HCT116 (cell line): ENCODE data around the gene STK40. TPM values are rescaled to one million over a fixed set of nuclear protein-coding genes. Genes with fewer than 3 reads are reported as not detected.

ENCODE experiments used
- ATAC-seq: fragments of 200-7000 bp; cut with Tn5 transposase; 2 replicates; pipeline ENCODE4 v1.9.1; 2020; ENCODE audit warnings: mild to moderate bottlenecking, moderate library complexity
- BruUV-seq: library from RNA; stranded (reverse); fragments of 400-500 nt; replicated peaks from 2 replicates; lab custom pipeline; 2021; lab: Mats Ljungman, UMichigan
- CTCF ChIA-PET: fragments of 300-600 bp; sonication (Branson Sonifier 250); formaldehyde crosslinking; loops from one replicate; lab custom pipeline; 2021; ENCODE audit warnings: antibody characterized with exemption; lab: Charles Lee
- POLR2A ChIA-PET: fragments of 300-600, 350-600 bp; sonication (Branson Sonifier 250); formaldehyde crosslinking; loops from one replicate; lab custom pipeline; 2021; ENCODE audit warnings: antibody characterized with exemption; lab: Charles Lee
- RAD21 ChIA-PET, 2 experiments: fragments of 300-600 bp; sonication (Branson Sonifier 250); formaldehyde crosslinking; loops; one replicate each; lab custom pipeline; 2023; ENCODE audit warnings: low total read pairs in 2 of 2; ENCODE audit not compliant: uncharacterized antibody in 2 of 2, unreplicated experiment in 2 of 2, low non-redundant PET in 1 of 2; lab: Charles Lee
- DNase-seq: peaks from one replicate; pipeline ENCODE4 v3.0.0-alpha.2; 2010; ENCODE audit warnings: low read depth, low spot score
- H2AFZ ChIP-seq: fragments of 200-600 bp; shearing (Covaris generic), sonication (generic); 2 replicates; pipeline ENCODE4 v1.6.1; 2017; ENCODE audit warnings: low read depth, mixed run types, mixed read lengths, antibody characterized with exemption, low read length; ENCODE audit not compliant: poor library complexity, severe bottlenecking
- H3K27ac ChIP-seq: 2 replicates; pipeline ENCODE4 v1.5.1; 2012; ENCODE audit warnings: low read depth, low read length
- H3K27me3 ChIP-seq: fragments of 200-600 bp; sonication (generic); 2 replicates; pipeline ENCODE4 v1.6.1; 2016; ENCODE audit warnings: mixed run types, low read length, mixed read lengths; ENCODE audit not compliant: insufficient read depth
- H3K36me3 ChIP-seq, 2 experiments: fragments of 200-500 bp in 1 of 2; fragments of 200-600 bp in 1 of 2; sonication (Bioruptor generic) in 1 of 2; sonication (generic) in 1 of 2; 2 replicates each; pipeline versions ENCODE4 v1.5.1 to v1.6.1; 2014 to 2016; ENCODE audit warnings: low read length in 2 of 2, inconsistent platforms in 1 of 2, mixed read lengths in 1 of 2, mixed run types in 1 of 2; ENCODE audit not compliant: insufficient read depth in 2 of 2, control insufficient read depth in 1 of 2
- H3K4me1 ChIP-seq, 2 experiments: fragments of 200-600 bp in 1 of 2; sonication (generic) in 1 of 2; 2 replicates each; pipeline versions ENCODE4 v1.5.1 to v1.6.1; 2012 to 2017; ENCODE audit warnings: low read length in 2 of 2, inconsistent platforms in 1 of 2, mild to moderate bottlenecking in 1 of 2, mixed read lengths in 1 of 2, mixed run types in 1 of 2, moderate library complexity in 1 of 2; ENCODE audit not compliant: insufficient read depth in 2 of 2, control insufficient read depth in 1 of 2
- H3K4me2 ChIP-seq: fragments of 200-600 bp; sonication (generic); 2 replicates; pipeline ENCODE4 v1.6.1; 2017; ENCODE audit warnings: mixed run types, low read length, mixed read lengths
- H3K4me3 ChIP-seq, 2 experiments: fragments of 200-600 bp in 1 of 2; sonication (generic) in 1 of 2; replicated peaks in 1 of 2; 2 replicates each; pipeline ENCODE4 v1.5.1; 2011 to 2016; ENCODE audit warnings: low read length in 2 of 2, control low read depth in 1 of 2, low read depth in 1 of 2, mild to moderate bottlenecking in 1 of 2, mixed read lengths in 1 of 2, mixed run types in 1 of 2
- H3K79me2 ChIP-seq: fragments of 200-600 bp; sonication (generic); 2 replicates; pipeline ENCODE4 v1.6.1; 2017; ENCODE audit warnings: mild to moderate bottlenecking, mixed run types, low read length, moderate library complexity, mixed read lengths; ENCODE audit not compliant: insufficient read depth
- H3K9ac ChIP-seq: fragments of 200-600 bp; sonication (generic); 2 replicates; pipeline ENCODE4 v1.6.1; 2016; ENCODE audit warnings: low read length, mixed read lengths
- H3K9me2 ChIP-seq: fragments of 200-600 bp; sonication (generic), shearing (Covaris generic); 2 replicates; pipeline ENCODE4 v1.6.1; 2017; ENCODE audit warnings: mixed run types, mild to moderate bottlenecking, moderate library complexity; ENCODE audit not compliant: insufficient read depth
- H3K9me3 ChIP-seq, 2 experiments: fragments of 200-500 bp in 1 of 2; fragments of 200-600 bp in 1 of 2; sonication (Bioruptor generic) in 1 of 2; sonication (generic) in 1 of 2; 2 replicates each; pipeline ENCODE4 v1.6.1; 2014 to 2017; ENCODE audit warnings: low read length in 2 of 2, mixed read lengths in 2 of 2, inconsistent platforms in 1 of 2, low read depth in 1 of 2, mild to moderate bottlenecking in 1 of 2, mixed run types in 1 of 2, moderate library complexity in 1 of 2; ENCODE audit not compliant: control insufficient read depth in 1 of 2, insufficient read depth in 1 of 2
- H4K20me1 ChIP-seq: fragments of 200-600 bp; sonication (generic), shearing (Covaris generic); 2 replicates; pipeline ENCODE4 v1.6.1; 2017; ENCODE audit warnings: mixed run types, mild to moderate bottlenecking, moderate library complexity; ENCODE audit not compliant: insufficient read depth
- ATF3 ChIP-seq: IDR thresholded peaks from 2 replicates; pipeline ENCODE4 v1.6.1; 2012
- CEBPB ChIP-seq: IDR thresholded peaks from 2 replicates; pipeline ENCODE4 v1.6.1; 2012; ENCODE audit warnings: low read depth
- CTCF ChIP-seq, 3 experiments: fragments of 200-600 bp in 1 of 3; sonication (generic) in 1 of 3; IDR thresholded peaks in 2 of 3; conservative IDR thresholded peaks in 1 of 3; 2 replicates each; pipeline ENCODE4 v1.5.1; 2012 to 2017; ENCODE audit warnings: low read depth in 2 of 3, low read length in 2 of 3, antibody characterized with exemption in 1 of 3, borderline replicate concordance in 1 of 3, control low read depth in 1 of 3, mild to moderate bottlenecking in 1 of 3, mixed read lengths in 1 of 3, mixed run types in 1 of 3, moderate library complexity in 1 of 3; ENCODE audit not compliant: insufficient read depth in 1 of 3
- EGR1 ChIP-seq: IDR thresholded peaks from 2 replicates; pipeline ENCODE4 v1.6.1; 2012; ENCODE audit warnings: low read depth
- EZH2phosphoT487 ChIP-seq: fragments of 200-600 bp; IDR thresholded peaks from 2 replicates; pipeline ENCODE4 v1.6.1; 2018; ENCODE audit warnings: antibody characterized with exemption, borderline replicate concordance
- FOSL1 ChIP-seq: IDR thresholded peaks from 2 replicates; pipeline ENCODE4 v1.6.1; 2012; ENCODE audit warnings: low read depth
- MAX ChIP-seq: IDR thresholded peaks from 2 replicates; pipeline ENCODE4 v1.6.1; 2012
- POLR2A ChIP-seq: IDR thresholded peaks from 2 replicates; pipeline ENCODE4 v1.7.0; 2011; ENCODE audit warnings: borderline replicate concordance; ENCODE audit not compliant: insufficient read depth, insufficient read length; ENCODE audit errors: extremely low read depth
- POLR2AphosphoS5 ChIP-seq: IDR thresholded peaks from 2 replicates; pipeline ENCODE4 v1.6.1; 2011; ENCODE audit warnings: mild to moderate bottlenecking, low read depth, low read length, moderate library complexity
- SIN3A ChIP-seq: IDR thresholded peaks from 2 replicates; pipeline ENCODE4 v1.6.1; 2012; ENCODE audit warnings: low read depth
- SP1 ChIP-seq: IDR thresholded peaks from 2 replicates; pipeline ENCODE4 v1.6.1; 2012; ENCODE audit warnings: low read depth
- TCF7L2 ChIP-seq: IDR thresholded peaks from 2 replicates; pipeline ENCODE4 v1.7.0; 2011; ENCODE audit warnings: borderline replicate concordance, inconsistent platforms; ENCODE audit not compliant: insufficient read depth, insufficient read length; ENCODE audit errors: extremely low read depth
- YY1 ChIP-seq: IDR thresholded peaks from 2 replicates; pipeline ENCODE4 v1.6.1; 2011; ENCODE audit warnings: low read length, low read depth, moderate library complexity, mild to moderate bottlenecking; ENCODE audit not compliant: insufficient replicate concordance; ENCODE audit errors: extremely low read depth
- ZBTB33 ChIP-seq: IDR thresholded peaks from 2 replicates; pipeline ENCODE4 v1.6.1; 2011; ENCODE audit warnings: mild to moderate bottlenecking, low read length, moderate library complexity; ENCODE audit not compliant: insufficient replicate concordance; ENCODE audit errors: extremely low read depth
- ZFX ChIP-seq: fragments of 450-650 bp; IDR thresholded peaks from 2 replicates; pipeline ENCODE4 v1.6.1; 2017
- ZNF274 ChIP-seq: fragments of 200-500 bp; sonication (Bioruptor generic); IDR thresholded peaks from 2 replicates; pipeline ENCODE4 v1.6.1; 2014; ENCODE audit warnings: mild to moderate bottlenecking, low read depth, low read length, inconsistent platforms
- intact Hi-C: fragments of 100-400 bp; cut with micrococcal nuclease; formaldehyde crosslinking; loops from 2 replicates; pipeline ENCODE4 v1.10.0; 2022
- total RNA-seq: library from RNA; stranded (reverse); gene quantifications from one replicate; pipeline ENCODE4 v1.2.1, GENCODE V29; 2021; ENCODE audit not compliant: unreplicated experiment

The STK40 gene
- total RNA-seq, 1 experiment from 2014 or later: 33.9 TPM

- Histone ChIP-seq H3K9me2 (no peaks in the 10 kb centered on the region), H3K79me2 (peaks cover 34% of the 10 kb centered on the region), H3K36me3 (peaks cover 12 to 16% of the 10 kb centered on the region in 2 experiments; a peak in 3 of 4 replicates), H2AFZ (no peak within 1 kb of the TSS), H4K20me1 (no peaks in the 10 kb centered on the region), H3K9me3 (no peaks in the 10 kb centered on the region), H3K9ac (peak within 1 kb of the TSS; percentile 90), H3K4me2 (peak within 1 kb of the TSS; percentile 94), H3K4me1 (peaks cover 32 to 49% of the 10 kb centered on the region in 2 experiments), H3K27me3 (no peaks in the 10 kb centered on the region), H3K27ac (peak within 1 kb of the TSS; percentile 74), H3K4me3 (peak within 1 kb of the TSS; percentile 85 to 91)
- CTCF ChIA-PET: interaction anchor here (1.8 kb wide), 1 partner anchor 11 kb away, joined by 7 read pairs; no protein-coding TSS in a partner anchor
- peak; percentile 55 for ATAC-seq
- intact Hi-C loops: no loop called here
- DNase-seq: peak; percentile 85
- RAD21 ChIA-PET: interaction anchor here in 1 of 2 experiments (0.9 kb wide), 1 partner anchor 11 kb away, joined by 3 read pairs; no protein-coding TSS in a partner anchor
- POLR2A ChIA-PET: interaction anchor here (1.1 to 7.4 kb wide), 3 partner anchors 10 to 248 kb away, joined by 4 to 219 read pairs (median 4); partner anchors contain the start of genes STK40 and TRAPPC3
- BruUV-seq: TSS peak; percentile 52
- TF ChIP-seq POLR2AphosphoS5 (peak; percentile 85), MAX (peak; percentile 91), CEBPB (no peak), CTCF (IDR thresholded peaks at IDR 0.05 in 2 of 3, conservative IDR thresholded peaks at IDR 0.05 in 1 of 3; ENCODE audit: borderline replicate concordance in 1 of 3, insufficient read depth in 1 of 3, low read depth in 2 of 3, low read length in 2 of 3) (no peak), FOSL1 (no peak; the same call in 1 of the 2 replicates), ZFX (peak; percentile 86), ATF3 (no peak), TCF7L2 (peak; percentile 53), YY1 (peak; percentile 84), ZNF274 (no peak), SIN3A (peak; percentile 97), POLR2A (peak; percentile 80), EGR1 (peak; percentile 47; the same call in 1 of the 2 replicates), EZH2phosphoT487 (no peak), ZBTB33 (peak; percentile 79), SP1 (peak; percentile 86)
These were observed 11.9 kb upstream of the STK40 start, which contains the start of gene LSM10 for GRCh38 chr1:36397378-36398230. Gene LSM10, minus strand, starts transcription at chr1:36397908. Its CDS starts 3,779 bp downstream, at chr1:36394129.
